ENCODE data around the gene CEP250. TPM values are rescaled to one million over a fixed set of nuclear protein-coding genes. Genes with fewer than 3 reads are reported as not detected.

Gene CEP250
- total RNA-seq, 1 donor from 2014 or later = 55.4 TPM

DNA sequence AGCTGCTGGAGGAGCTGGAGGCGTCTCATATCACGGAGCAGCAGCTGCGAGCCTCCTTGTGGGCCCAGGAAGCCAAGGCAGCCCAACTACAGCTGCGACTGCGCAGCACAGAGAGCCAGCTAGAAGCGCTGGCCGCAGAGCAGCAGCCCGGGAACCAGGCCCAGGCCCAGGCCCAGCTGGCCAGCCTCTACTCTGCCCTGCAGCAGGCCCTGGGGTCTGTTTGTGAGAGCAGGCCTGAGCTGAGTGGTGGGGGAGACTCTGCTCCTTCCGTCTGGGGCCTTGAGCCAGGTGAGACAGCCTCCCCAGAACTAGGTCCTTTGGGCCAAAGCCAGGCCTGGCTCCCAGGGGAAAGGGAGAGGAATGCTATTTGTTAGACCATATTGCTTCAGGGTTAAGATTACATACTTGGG is 42.4 kb downstream of the CEP250 start:
- Histone ChIP-seq H3K27ac (no peak overlapping the region), H3K4me3 (no peak overlapping the region), H3K9me3 (ENCODE audit: low read depth) (no peaks in the 10 kb centered on the region), H3K36me3 (no peaks in the 10 kb centered on the region), H4K20me1 (ENCODE audit: low read depth) (no peaks in the 10 kb centered on the region), H3K4me2 (no peak overlapping the region), H3F3A (ENCODE audit: low read depth) (no peaks in the 10 kb centered on the region), H2AFZ (replicated peaks) (no peak overlapping the region), H3K9ac (no peak overlapping the region), H3K79me2 (ENCODE audit: low read depth) (no peaks in the 10 kb centered on the region), H3K4me1 (no peaks in the 10 kb centered on the region), H3K27me3 (no peaks in the 10 kb centered on the region)
- DNase-seq (ENCODE audit: low spot score) = no peak
- H3K27me3 Mint-ChIP-seq (ENCODE audit: insufficient read depth, low read depth) = peaks cover 5% of the 10 kb centered on the region
- no peaks in the 10 kb centered on the region for H3K4me1 Mint-ChIP-seq
- no peak overlapping the region for H3K27ac Mint-ChIP-seq
- H3K36me3 Mint-ChIP-seq = peaks cover 51% of the 10 kb centered on the region
- no peak overlapping the region for H3K4me3 Mint-ChIP-seq
- TF ChIP-seq EZH2phosphoT487 (IDR thresholded peaks at IDR 0.05) (no peak), EZH2 (IDR thresholded peaks at IDR 0.05) (no peak)
- TF ChIP-seq, protein P1, sequence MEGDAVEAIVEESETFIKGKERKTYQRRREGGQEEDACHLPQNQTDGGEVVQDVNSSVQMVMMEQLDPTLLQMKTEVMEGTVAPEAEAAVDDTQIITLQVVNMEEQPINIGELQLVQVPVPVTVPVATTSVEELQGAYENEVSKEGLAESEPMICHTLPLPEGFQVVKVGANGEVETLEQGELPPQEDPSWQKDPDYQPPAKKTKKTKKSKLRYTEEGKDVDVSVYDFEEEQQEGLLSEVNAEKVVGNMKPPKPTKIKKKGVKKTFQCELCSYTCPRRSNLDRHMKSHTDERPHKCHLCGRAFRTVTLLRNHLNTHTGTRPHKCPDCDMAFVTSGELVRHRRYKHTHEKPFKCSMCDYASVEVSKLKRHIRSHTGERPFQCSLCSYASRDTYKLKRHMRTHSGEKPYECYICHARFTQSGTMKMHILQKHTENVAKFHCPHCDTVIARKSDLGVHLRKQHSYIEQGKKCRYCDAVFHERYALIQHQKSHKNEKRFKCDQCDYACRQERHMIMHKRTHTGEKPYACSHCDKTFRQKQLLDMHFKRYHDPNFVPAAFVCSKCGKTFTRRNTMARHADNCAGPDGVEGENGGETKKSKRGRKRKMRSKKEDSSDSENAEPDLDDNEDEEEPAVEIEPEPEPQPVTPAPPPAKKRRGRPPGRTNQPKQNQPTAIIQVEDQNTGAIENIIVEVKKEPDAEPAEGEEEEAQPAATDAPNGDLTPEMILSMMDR (IDR thresholded peaks at IDR 0.05) = no peak
- H3K9me3 Mint-ChIP-seq = no peaks in the 10 kb centered on the region

DNA sequence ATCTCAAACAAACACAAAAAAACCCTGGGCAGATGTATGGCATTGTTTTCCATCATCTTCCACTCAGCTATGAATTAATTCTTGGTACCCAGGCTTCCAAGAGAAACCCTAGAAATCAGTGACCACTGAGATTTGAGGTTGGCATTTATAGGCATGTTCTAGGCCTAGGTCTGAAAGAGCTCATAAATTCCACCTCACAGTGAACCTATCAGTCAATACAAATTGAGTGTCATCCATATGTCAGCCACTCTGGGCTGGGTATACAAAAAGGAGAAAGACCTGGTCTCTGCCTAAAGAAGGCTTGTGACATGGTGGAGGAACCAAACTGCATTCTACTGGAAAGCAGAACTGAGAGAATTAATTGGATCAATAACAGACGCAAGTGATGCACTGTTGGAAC is 43.9 kb downstream of the CEP250 start:
- no peak for DNase-seq (ENCODE audit: low spot score)
- Histone ChIP-seq H2AFZ (replicated peaks) (no peak overlapping the region), H4K20me1 (ENCODE audit: low read depth) (no peaks in the 10 kb centered on the region), H3K79me2 (ENCODE audit: low read depth) (no peaks in the 10 kb centered on the region), H3K4me3 (no peak overlapping the region), H3K9ac (no peak overlapping the region), H3K4me1 (no peaks in the 10 kb centered on the region), H3K27ac (no peak overlapping the region), H3K9me3 (ENCODE audit: low read depth) (no peaks in the 10 kb centered on the region), H3K4me2 (no peak overlapping the region), H3F3A (ENCODE audit: low read depth) (no peaks in the 10 kb centered on the region), H3K36me3 (no peaks in the 10 kb centered on the region), H3K27me3 (no peaks in the 10 kb centered on the region)
- peaks cover 5% of the 10 kb centered on the region for H3K27me3 Mint-ChIP-seq (ENCODE audit: insufficient read depth, low read depth)
- H3K4me1 Mint-ChIP-seq = no peaks in the 10 kb centered on the region
- no peak overlapping the region for H3K4me3 Mint-ChIP-seq
- no peak overlapping the region for H3K27ac Mint-ChIP-seq
- TF ChIP-seq EZH2phosphoT487 (IDR thresholded peaks at IDR 0.05) (no peak), EZH2 (IDR thresholded peaks at IDR 0.05) (no peak)
- TF ChIP-seq, protein P1 (IDR thresholded peaks at IDR 0.05) = no peak
- H3K9me3 Mint-ChIP-seq = no peaks in the 10 kb centered on the region
- H3K36me3 Mint-ChIP-seq = peaks cover 52% of the 10 kb centered on the region

DNA sequence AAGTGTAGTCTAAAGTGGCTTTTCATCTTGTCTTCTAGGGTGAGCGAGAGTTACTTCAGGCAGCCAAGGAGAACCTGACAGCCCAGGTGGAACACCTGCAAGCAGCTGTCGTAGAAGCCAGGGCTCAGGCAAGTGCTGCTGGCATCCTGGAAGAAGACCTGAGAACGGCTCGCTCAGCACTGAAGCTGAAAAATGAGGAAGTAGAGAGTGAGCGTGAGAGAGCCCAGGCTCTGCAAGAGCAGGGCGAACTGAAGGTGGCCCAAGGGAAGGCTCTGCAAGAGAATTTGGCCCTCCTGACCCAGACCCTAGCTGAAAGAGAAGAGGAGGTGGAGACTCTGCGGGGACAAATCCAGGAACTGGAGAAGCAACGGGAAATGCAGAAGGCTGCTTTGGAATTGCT is 47.0 kb downstream of the CEP250 start:
- DNase-seq (ENCODE audit: low spot score) = no peak
- Histone ChIP-seq H2AFZ (replicated peaks) (no peak overlapping the region), H3K4me2 (no peak overlapping the region), H3K9me3 (ENCODE audit: low read depth) (no peaks in the 10 kb centered on the region), H3K79me2 (ENCODE audit: low read depth) (no peaks in the 10 kb centered on the region), H3F3A (ENCODE audit: low read depth) (no peaks in the 10 kb centered on the region), H3K4me3 (no peak overlapping the region), H3K27me3 (no peaks in the 10 kb centered on the region), H3K36me3 (no peaks in the 10 kb centered on the region), H3K9ac (no peak overlapping the region), H3K27ac (no peak overlapping the region), H3K4me1 (no peaks in the 10 kb centered on the region), H4K20me1 (ENCODE audit: low read depth) (no peaks in the 10 kb centered on the region)
- TF ChIP-seq, protein P1 (IDR thresholded peaks at IDR 0.05) = no peak
- Mint-ChIP-seq H3K36me3 (peaks cover 52% of the 10 kb centered on the region), H3K27me3 (ENCODE audit: insufficient read depth, low read depth) (peaks cover 3% of the 10 kb centered on the region), H3K9me3 (no peaks in the 10 kb centered on the region), H3K4me1 (no peaks in the 10 kb centered on the region), H3K4me3 (no peak overlapping the region), H3K27ac (no peak overlapping the region)

DNA sequence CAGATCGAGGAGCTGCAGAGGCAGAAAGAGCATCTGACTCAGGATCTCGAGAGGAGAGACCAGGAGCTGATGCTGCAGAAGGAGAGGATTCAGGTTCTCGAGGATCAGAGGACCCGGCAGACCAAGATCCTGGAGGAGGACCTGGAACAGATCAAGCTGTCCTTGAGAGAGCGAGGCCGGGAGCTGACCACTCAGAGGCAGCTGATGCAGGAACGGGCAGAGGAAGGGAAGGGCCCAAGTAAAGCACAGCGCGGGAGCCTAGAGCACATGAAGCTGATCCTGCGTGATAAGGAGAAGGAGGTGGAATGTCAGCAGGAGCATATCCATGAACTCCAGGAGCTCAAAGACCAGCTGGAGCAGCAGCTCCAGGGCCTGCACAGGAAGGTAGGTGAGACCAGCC is 47.9 kb downstream of the CEP250 start:
- H3K4me3 Mint-ChIP-seq = no peak overlapping the region
- Histone ChIP-seq H3K27ac (no peak overlapping the region), H3K27me3 (no peaks in the 10 kb centered on the region), H2AFZ (replicated peaks) (no peak overlapping the region), H3K4me3 (no peak overlapping the region), H3F3A (ENCODE audit: low read depth) (no peaks in the 10 kb centered on the region), H4K20me1 (ENCODE audit: low read depth) (no peaks in the 10 kb centered on the region), H3K9me3 (ENCODE audit: low read depth) (no peaks in the 10 kb centered on the region), H3K36me3 (no peaks in the 10 kb centered on the region), H3K9ac (no peak overlapping the region), H3K4me2 (no peak overlapping the region), H3K4me1 (no peaks in the 10 kb centered on the region), H3K79me2 (ENCODE audit: low read depth) (no peaks in the 10 kb centered on the region)
- H3K27me3 Mint-ChIP-seq (ENCODE audit: insufficient read depth, low read depth) = peaks cover 3% of the 10 kb centered on the region
- no peak for DNase-seq (ENCODE audit: low spot score)
- H3K27ac Mint-ChIP-seq = no peak overlapping the region
- H3K4me1 Mint-ChIP-seq = no peaks in the 10 kb centered on the region
- TF ChIP-seq EZH2 (IDR thresholded peaks at IDR 0.05) (no peak), EZH2phosphoT487 (IDR thresholded peaks at IDR 0.05) (no peak)
- TF ChIP-seq, protein P1 (IDR thresholded peaks at IDR 0.05) = no peak
- no peaks in the 10 kb centered on the region for H3K9me3 Mint-ChIP-seq
- peaks cover 45% of the 10 kb centered on the region for H3K36me3 Mint-ChIP-seq

All from neural progenitor cell (in vitro differentiated cells).